M059J (cell line): ENCODE results near the gene STC2. TPM values are rescaled to one million over a fixed set of nuclear protein-coding genes. Genes with fewer than 3 reads are reported as not detected.
"Not testable (repeated sequence)": the region's sequence is repeated elsewhere in the genome, so short reads cannot be mapped to it uniquely, and the experiment has no call there.

Experiments used
- DNase-seq: peaks from one replicate; pipeline ENCODE4 v3.0.0-alpha.2; 2012; ENCODE audit warnings: low read depth
- total RNA-seq: library from RNA; depleted of rRNA; stranded (reverse); fragments of >200 nt; shearing (Covaris generic); gene quantifications from 2 replicates; pipeline ENCODE4 v1.2.3, GENCODE V29; 2014; rRNA removed

STC2 gene, protein sequence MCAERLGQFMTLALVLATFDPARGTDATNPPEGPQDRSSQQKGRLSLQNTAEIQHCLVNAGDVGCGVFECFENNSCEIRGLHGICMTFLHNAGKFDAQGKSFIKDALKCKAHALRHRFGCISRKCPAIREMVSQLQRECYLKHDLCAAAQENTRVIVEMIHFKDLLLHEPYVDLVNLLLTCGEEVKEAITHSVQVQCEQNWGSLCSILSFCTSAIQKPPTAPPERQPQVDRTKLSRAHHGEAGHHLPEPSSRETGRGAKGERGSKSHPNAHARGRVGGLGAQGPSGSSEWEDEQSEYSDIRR
- total RNA-seq, result 311 and 328 TPM in 2 replicates

DNA sequence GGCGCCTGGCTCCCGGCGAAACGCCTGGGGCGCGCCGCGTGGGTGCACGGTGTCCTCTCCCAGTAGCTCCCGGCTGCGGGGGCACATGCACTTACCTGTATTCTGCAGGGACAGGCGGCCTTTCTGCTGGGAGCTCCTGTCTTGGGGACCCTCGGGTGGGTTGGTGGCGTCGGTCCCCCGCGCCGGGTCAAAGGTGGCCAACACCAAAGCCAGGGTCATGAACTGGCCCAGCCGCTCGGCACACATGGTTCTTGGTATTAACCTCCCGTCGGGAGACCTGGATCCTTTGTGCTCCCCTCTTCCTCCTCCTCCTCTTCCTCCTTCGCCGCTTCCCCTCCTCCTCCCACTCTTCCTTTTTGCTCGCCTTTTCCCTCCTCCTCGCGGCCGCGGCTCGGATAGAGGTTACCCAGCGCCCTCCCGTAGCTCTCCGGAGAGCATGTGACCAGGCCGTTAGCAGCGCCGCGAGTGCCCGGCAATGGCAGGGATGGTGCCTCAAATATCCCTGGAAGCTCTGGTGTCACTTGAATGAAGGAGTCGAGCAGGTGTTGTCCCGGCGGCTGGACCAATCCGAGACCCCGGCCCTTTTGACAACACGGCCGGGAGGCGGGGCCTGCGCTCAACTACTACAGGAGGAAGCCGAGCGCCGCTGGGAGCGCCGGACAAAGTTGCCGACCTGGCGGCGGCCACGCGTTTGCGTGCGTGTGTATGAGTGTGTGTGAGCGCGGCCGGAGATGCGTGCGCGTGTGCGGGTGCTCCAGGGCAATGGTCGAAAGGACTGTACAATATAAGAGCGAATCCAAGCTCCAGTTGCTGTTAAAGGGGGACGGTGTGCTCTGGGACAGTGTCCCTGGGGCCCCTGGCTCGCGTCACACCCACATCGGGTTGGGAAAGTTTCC is at the start of gene STC2:
STC2 (minus strand) TSS at position 467 of the 896 bp plus-strand sequence; CDS start at position 246, 221 bp downstream.
- peak; percentile 97 for DNase-seq

DNA sequence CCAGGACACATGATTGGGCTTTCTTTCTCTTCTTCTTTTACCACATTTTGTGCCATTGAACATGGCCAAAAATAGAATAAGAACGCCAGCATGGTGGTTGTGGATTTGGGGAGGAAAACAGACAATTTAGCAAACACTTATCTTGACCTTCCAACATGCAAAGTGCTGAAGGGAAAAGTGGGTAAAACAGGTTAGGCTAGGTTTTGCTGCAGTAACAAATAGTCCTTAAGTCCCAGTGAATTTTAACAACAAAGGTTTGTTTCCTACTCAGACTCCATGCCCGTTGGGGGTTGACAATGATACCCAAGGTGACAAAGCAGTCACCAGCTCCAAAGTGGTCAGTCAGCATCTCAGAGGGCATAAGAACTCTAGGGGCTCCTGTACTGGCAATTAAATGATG is 43.2 kb upstream of the STC2 start:
- DNase-seq, result no peak

DNA sequence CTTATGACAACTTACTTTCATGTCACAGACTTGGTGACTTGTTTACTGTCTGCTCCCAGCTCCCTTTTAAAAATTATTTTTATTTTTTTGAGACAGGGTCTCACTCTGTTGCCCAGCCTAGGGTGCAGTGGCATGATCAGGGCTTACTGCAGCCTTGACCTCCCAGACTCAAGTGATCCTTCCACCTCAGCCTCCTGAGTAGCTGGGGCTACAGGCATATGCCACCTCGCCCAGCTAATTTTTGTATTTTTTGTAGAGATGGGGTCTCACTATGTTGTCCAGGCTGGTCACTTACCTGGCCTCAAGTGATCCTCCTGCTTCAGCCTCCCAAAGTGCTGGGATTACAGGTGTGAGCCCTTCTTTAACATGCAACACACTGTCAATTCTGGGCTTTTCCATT is 35.2 kb upstream of the STC2 start:
- not testable (repeated sequence) for DNase-seq

DNA sequence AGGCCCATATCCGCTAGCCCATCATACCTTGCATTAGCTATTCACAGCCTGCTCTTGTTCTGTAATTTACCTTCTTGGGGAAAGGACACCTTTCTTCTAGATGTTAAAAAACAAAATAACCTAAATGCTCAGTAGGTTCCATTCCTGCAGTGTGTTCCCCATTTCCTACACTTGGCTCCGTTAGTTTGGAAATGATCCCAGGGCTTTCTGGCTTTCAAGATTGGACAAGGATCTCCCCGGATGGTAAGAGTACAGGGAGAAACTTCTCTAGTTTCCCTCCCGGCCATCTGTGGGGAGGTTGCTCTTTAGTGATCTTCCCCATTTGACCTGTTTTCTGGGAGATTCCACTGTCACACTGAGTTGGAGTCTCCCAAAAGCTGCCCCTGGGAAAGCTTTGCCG is 27.3 kb upstream of the STC2 start:
- DNase-seq, result no peak

DNA sequence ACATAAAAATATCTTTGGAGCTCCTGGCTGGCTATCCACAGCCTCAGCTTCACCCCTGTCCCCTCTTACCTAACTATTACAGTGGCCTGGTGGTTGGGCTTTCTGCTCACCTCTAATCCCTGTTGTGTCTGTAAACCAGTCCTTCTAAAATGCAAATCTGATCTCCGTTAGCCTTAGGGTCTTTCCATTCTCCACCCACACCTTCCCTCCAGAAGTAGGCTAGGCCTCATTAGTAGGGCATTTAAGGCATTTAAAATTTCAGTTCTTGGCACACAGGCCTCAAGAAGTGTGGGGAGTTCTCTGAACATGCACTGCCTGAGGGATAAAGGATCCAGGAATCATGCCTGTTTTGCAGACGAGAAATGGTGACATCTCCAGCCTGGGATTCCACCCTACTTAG is 26.4 kb upstream of the STC2 start:
- no peak for DNase-seq

DNA sequence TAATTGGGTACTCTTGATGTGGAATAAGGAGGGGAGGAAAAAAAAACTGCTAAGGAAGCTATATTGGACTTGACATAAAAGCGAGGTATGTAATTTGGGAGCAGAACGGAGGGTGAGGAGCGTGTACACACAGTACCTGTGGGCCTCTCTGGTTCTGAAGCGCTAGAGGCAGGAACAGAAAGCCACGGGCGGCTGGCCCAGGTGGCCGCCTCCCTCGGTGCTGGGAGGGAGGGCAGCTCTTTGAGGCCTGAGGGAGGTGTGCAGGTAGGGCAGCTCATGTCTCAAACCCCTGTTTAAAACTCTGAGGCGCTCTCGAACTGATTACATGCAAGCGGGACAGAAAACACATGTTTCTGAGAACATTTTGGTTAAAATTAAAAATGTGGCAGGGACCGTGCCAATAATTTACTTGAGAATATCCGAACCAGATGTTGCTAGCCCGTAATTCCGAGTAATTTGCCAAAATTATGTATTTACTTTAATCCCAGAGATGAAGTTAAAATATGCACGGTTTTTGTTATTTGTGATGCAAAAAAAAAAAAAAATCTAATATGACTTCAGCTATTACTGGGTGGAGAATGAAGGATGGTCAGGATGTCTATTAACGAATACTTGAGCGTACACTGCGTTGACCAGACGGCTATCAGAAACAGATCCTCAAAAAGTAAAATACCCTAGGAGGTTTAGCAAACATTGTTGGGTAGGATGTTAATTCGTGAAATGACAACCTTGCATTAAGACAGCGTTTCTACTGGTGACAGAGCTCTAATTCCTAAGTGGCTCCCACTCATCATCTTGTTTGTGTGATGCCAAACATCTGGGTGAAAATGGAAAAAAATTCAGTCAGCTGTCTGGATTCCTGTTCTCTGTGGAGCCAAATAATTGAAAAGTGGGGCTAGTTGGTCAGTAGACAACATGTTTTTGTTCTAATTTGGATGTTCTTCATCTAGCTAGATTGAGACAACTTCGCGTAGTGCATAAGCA is 24.4 kb upstream of the STC2 start:
- DNase-seq, result no peak

DNA sequence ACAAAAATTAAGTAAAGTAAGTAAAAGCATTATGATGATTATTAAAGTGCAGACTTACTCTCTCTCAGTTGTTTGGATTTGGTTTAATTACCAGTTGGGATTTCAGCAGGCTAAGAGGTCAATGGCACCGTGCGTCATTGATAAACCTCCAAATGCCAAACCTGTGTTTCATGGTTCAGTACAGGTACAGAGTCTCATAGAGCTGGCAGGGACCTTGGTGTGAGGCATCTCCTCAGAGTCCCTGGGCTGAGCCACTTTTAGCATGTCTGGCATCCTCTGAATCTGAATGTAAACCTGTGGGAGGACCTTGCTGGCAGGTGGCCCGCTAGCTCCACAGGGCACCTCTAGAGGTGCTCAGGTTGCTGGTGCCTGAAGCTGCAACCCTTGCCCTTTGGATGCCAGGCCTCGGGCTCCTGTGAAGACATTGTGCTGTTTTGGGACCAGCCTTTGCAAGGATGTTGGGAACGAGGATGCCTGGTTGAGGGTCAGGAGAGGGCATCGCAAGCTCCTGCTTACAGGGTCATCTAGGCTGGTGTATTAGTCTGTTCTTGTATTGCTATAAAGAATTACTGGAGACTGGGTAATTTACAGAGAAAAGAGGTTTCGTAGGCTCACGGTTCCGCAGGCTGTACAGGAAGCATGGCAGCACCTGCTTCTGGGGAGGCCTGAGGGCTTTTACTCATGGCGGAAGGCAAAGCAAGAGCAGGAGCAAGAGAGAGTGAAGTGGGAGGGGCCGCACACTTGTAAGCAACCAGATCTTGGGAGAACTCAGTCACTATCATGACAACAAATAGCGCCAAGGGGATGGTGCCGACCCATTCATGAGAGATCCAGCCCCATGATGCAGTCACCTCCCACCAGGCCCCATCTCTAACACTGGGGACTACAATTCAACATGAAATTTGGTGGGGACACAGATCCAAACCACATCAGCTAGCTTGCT is 14.9 kb upstream of the STC2 start:
- DNase-seq, result no peak

DNA sequence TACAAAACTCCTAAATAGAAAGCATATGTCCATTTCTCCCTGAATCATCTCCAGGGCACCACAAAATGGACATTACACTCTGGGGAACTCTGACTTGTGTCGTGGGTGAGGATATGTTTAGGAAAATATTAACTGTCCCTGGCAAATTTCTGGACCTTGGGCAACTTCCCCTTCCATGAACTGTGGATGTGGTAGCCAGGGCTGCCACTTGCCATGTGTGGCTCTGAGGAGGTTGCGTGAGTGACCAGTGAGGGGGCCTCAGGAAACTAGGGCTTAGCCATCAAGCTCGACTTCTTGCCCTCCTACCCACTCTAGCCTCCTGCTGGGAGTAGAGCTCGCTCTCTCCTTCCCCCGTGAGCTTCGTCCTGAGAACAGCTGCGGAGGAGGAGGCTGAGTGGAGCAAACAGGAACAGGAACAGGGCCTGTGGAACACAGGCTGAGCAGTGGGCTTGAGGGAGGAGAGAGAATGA is 13.8 kb upstream of the STC2 start:
- no peak for DNase-seq

DNA sequence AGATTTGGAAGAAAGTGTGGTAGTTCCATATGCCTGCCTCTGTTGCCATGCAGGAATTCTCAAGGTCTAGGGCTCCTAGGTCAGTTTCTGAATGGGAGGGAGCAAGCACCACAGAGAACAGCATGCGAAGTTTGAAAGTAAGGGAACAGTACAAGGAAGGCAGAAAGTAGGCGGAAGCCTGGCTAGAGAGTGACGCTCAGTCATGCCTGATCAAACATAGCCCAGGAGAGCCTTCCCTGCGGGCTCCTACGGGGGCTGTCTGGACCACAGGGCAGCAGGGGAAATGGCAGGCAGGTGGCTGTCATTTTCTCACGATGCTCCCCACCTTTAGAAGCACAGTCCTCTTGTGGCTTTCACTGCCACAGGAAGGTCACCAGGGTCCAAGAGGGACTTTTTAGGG is 12.8 kb upstream of the STC2 start:
- no peak for DNase-seq

DNA sequence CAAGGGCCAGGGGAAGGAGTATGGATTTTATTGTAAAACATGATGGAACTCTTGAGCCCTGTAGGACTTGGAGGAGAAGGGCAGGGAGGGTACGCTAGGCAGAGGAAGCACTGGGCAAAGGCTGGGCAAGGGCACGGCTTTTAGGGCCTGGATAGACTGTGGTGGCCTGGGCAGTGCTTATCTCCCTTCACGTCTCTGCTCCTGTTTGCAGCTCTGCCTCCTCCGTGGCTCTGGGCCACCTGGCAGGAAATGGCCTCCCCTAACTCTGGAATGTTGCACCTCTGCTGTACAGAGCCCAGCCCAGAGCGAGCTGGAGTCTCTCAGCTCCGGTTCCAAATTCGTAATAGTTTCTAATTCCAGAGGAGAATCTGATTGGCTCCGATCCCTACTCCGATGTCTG is 12.2 kb upstream of the STC2 start:
- no peak for DNase-seq

DNA sequence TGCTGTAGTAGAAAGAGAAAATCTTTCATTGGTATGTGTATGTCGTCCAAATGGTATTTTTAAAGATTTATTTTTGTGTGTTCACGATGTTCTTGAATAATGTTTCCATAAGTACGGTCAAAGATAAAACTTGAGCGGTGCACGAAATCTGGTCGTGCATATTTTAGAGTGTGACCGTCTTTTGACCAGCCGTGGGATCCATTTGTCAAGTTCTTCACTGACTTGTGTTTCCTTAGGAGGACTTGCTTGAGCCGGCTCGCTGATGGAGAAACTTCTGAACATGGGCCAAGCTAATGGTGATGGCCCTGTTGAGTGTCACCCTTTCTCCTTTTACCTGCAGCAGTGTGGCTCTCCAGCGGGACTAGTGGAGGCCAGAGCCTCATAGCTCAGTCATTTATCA is 11.1 kb upstream of the STC2 start:
- no peak for DNase-seq

DNA sequence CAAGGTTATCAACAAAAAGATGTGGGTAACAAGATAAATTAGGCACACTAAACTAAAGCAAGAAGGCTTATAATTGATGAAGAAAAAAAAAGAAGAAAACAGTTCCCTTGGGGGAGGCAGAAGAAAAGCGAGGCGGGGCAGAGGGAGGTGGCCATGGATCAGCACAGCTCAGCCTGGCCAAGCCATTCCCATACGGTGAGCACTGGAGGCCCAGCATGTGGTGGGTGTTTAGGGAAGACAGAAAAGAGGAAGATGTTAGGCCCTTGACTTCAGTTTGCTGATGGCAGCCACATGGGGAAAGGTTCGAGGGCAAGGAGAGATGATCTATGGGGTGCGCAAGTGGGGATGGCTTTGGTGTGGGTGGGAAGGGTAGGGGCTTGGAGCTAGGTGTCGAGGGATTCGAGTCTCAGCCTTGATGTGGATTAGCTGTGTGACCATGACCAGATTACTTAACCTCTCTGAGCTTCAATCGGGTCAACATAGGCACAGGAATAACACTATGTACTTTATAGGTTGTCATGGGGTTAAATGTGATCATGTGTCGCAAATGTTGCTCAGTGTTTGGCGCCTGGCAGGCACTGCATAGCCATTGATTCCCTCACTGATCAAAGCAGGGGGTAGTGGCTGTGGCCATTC is 10.3 kb upstream of the STC2 start:
- no peak for DNase-seq

DNA sequence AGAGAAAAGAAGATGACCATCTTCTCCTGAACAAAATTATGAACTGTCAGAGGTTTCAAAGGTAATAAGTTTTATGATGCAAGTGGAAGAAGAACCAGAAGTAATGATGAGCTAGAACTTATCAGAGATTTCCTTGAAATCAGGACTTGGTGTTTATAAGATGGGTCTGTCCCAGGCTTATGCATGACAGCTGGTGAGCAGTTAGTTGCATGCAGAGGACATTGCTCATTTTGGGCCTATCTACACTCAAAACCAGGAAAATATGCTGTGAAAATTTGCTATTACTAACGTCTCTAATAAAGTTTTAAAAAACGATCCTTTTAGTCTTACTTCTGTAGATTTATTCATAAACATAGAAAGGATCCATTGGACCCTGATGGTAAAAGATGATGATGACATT is 6.6 kb upstream of the STC2 start:
- no peak for DNase-seq

DNA sequence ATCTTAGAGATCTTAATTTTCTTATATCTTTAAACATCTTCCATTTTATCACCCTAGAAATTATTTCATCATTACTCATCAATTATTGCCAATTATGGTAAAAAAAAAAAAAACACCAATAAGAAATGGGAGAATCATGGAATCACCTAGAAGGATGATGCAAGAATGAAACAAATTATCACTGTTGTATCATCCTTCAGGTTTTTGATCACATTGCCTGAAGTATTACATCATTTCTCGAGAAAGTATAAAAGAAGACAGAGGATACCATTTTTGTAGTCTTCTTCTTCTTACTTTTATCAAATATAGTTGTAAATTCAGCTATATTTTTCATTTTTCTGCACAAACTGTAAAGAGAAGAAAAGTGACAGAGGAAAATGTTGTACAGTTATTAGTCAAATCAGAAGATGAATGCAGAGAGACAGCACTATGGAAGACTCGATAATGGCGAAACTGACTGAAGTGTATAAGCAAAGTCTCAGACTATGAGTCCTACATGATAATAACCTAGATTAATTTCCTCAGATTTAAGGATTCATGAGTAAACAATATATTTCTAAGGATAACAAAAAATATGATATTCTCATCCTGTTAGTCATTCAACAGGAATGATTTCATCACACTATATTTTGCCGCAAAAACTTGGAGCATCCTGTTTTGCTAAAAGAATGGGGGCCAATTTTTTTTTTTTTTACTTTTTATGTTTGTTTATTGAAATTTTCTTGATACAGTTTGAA is 5.9 kb upstream of the STC2 start:
- peak; percentile 38 for DNase-seq

DNA sequence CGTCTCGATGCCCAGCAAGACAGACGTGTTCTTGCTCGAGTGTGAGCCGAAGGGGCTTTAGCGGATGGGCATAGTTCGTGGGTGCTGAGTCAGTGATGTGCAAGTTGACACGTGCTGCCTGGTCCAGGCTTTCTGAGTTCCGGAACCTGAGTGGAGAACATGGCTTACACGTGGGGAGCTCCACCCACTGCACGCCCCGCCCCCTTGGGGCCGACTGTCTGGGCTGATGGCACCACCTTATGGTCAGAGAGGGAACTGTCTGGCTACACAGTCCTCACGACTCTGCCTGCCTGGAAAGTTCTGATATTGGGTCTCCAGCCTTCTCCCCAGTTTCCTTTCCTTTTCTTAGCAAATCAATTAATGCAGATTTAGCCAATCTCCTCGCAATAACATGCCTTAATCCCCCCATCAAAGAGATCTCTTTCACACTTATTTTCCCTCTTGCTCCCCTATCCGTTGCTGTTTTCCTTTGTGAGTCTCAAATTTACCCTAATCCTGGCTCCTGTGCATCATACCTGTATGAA is 3.8 kb upstream of the STC2 start:
- DNase-seq, result peak; percentile 70

DNA sequence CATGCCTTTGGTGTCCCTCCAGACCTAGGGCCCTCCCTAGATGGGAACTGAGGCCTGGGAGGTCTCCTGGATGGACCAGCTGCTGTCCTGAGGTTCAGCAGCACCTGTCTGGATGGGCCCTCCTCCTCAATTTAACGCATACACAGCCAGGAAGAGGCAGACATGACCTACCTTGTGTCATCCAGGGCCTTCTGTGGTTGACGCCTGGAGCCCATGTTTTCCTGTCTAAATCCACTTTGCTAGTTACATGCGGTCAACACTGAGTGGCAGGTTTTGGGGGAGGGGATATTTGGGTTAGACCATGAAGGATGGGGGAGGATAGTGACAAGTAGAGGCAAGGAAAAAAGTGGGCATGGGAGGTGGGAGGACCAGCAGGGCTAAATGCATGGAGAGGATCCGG is 3.1 kb upstream of the STC2 start:
- no peak for DNase-seq

DNA sequence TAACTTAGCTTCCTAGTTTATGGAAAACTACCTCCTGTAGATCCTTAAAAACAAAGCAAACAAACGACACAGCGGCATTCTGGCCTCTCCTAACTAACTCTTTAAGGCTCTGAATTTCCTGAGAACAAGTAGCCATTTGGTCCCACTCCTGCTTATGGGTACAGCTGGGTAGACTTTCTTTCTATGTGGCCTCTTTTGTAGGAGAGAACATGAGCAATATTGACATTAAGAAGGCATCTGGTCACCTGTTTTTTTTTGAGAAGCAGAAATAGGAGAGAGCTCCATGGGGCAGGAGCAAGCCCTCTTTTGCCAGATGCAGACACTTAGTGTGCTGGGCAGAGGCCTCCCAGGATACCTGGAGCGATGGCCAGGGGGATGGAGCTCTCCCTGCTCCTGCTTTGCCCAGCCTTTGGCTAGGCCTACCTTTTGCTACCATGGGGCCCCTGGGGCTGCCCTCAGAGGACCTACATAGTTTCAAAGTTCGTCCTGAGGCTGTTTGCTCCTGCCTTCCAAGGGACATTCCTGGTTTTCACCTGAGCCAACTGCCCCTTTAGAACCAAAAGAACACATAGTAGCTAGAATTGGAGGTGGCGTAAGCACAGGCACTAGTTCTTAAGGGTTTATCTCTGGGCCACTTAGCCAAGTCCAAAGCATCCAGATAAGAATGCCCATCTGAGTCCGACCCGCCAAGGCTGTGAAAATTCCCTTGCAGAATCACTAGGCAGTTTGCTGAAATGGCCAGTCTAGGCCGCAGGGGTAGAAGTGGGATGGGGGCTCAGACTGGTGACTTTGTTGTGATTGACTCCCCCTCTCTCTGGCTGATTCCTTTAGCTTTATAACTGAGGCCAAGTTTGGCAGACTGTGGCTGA is 2.4 kb upstream of the STC2 start:
- DNase-seq, result no peak
